ENCODE data around the gene PIN1. TPM values are rescaled to one million over a fixed set of nuclear protein-coding genes. Genes with fewer than 3 reads are reported as not detected.
"Not testable (repeated sequence)": the region's sequence is repeated elsewhere in the genome, so short reads cannot be mapped to it uniquely, and the experiment has no call there.

PIN1 gene
- total and polyA plus RNA-seq, 2 experiments from 2014 or later, result 102 to 124 TPM

- peak overlapping the region; percentile 51 for H3K4me3 ChIP-seq
- H3K4me2 ChIP-seq (ENCODE audit: unreplicated experiment), result peak overlapping the region; percentile 31
- H3K9ac ChIP-seq, result no peak overlapping the region
- no peak for TF ChIP-seq EZH2phosphoT487 (IDR thresholded peaks at IDR 0.05; ENCODE audit: insufficient read depth, low read depth)
- TF ChIP-seq EZH2 (IDR thresholded peaks at IDR 0.05; ENCODE audit: insufficient read depth, poor library complexity, severe bottlenecking), result no peak
- H3K27ac ChIP-seq, result peak overlapping the region; percentile 63
- no peak for DNase-seq
- in situ Hi-C loops (cut with MboI), result no loop called here
- H2AFZ ChIP-seq, result peak overlapping the region; percentile 46
- no peaks in the 10 kb centered on the region for H3K36me3 ChIP-seq (ENCODE audit: low read depth)
- H3K27me3 ChIP-seq (replicated peaks; ENCODE audit: insufficient read depth), result no peaks in the 10 kb centered on the region
- H4K20me1 ChIP-seq (ENCODE audit: insufficient read depth), result no peaks in the 10 kb centered on the region
- no peaks in the 10 kb centered on the region for H3F3A ChIP-seq (ENCODE audit: insufficient read depth)
- no peaks in the 10 kb centered on the region for H3K9me2 ChIP-seq (ENCODE audit: insufficient read depth)
- H3K79me2 ChIP-seq (ENCODE audit: insufficient read depth), result peaks cover 42% of the 10 kb centered on the region
- no peaks in the 10 kb centered on the region for H3K9me3 ChIP-seq (ENCODE audit: low read depth)
- peaks cover 11% of the 10 kb centered on the region for H3K4me1 ChIP-seq (ENCODE audit: insufficient read depth)
- WGBS, 2 experiments (ENCODE audit: low coverage in 1 of 2, low lambda C conversion rate in 2 of 2, missing lambda C conversion rate in 2 of 2), result 1 to 3% methylated on average over 11 to 21 of the region's 21 CpGs
Observed at GRCh38 chr19:9819596-9819909, 15.6 kb upstream of the PIN1 start.

- Histone ChIP-seq H3K4me1 (ENCODE audit: insufficient read depth) (peaks cover 11% of the 10 kb centered on the region), H3K27ac (peak overlapping the region; percentile 63), H3K4me2 (ENCODE audit: unreplicated experiment) (peak overlapping the region; percentile 31), H2AFZ (peak overlapping the region; percentile 46), H3K4me3 (peak overlapping the region; percentile 51), H3K79me2 (ENCODE audit: insufficient read depth) (peaks cover 42% of the 10 kb centered on the region)
- H3F3A ChIP-seq (ENCODE audit: insufficient read depth); H3K36me3 ChIP-seq (ENCODE audit: low read depth); in situ Hi-C loops (cut with MboI); H3K9ac ChIP-seq; DNase-seq; H3K9me2 ChIP-seq (ENCODE audit: insufficient read depth); H4K20me1 ChIP-seq (ENCODE audit: insufficient read depth); H3K9me3 ChIP-seq (ENCODE audit: low read depth); H3K27me3 ChIP-seq (replicated peaks; ENCODE audit: insufficient read depth): not testable (repeated sequence)
- WGBS, 2 experiments (ENCODE audit: low coverage in 1 of 2, low lambda C conversion rate in 2 of 2, missing lambda C conversion rate in 2 of 2), result 87 to 93% methylated on average over 8 of the region's 8 CpGs
Observed at GRCh38 chr19:9820034-9820433, 15.1 kb upstream of the PIN1 start.

- no peak overlapping the region for H2AFZ ChIP-seq
- no peak overlapping the region for H3K4me2 ChIP-seq (ENCODE audit: unreplicated experiment)
- no peaks in the 10 kb centered on the region for H4K20me1 ChIP-seq (ENCODE audit: insufficient read depth)
- no peak for TF ChIP-seq EZH2phosphoT487 (IDR thresholded peaks at IDR 0.05; ENCODE audit: insufficient read depth, low read depth)
- no peak for TF ChIP-seq EZH2 (IDR thresholded peaks at IDR 0.05; ENCODE audit: insufficient read depth, poor library complexity, severe bottlenecking)
- no peak overlapping the region for H3K27ac ChIP-seq
- no peaks in the 10 kb centered on the region for H3K9me2 ChIP-seq (ENCODE audit: insufficient read depth)
- peaks cover 2% of the 10 kb centered on the region; the same call in 1 of the 2 replicates for H3K4me1 ChIP-seq (ENCODE audit: insufficient read depth)
- H3F3A ChIP-seq (ENCODE audit: insufficient read depth), result no peaks in the 10 kb centered on the region
- no peaks in the 10 kb centered on the region for H3K9me3 ChIP-seq (ENCODE audit: low read depth)
- no peak for DNase-seq
- no peaks in the 10 kb centered on the region for H3K36me3 ChIP-seq (ENCODE audit: low read depth)
- no peaks in the 10 kb centered on the region for H3K27me3 ChIP-seq (replicated peaks; ENCODE audit: insufficient read depth)
- 76 to 79% methylated on average over 5 of the region's 5 CpGs for WGBS, 2 experiments (ENCODE audit: low coverage in 1 of 2, low lambda C conversion rate in 2 of 2, missing lambda C conversion rate in 2 of 2)
- H3K4me3 ChIP-seq, result no peak overlapping the region
- H3K9ac ChIP-seq, result no peak overlapping the region
- in situ Hi-C loops (cut with MboI), result no loop called here
- H3K79me2 ChIP-seq (ENCODE audit: insufficient read depth), result peaks cover 43% of the 10 kb centered on the region
Observed at GRCh38 chr19:9823816-9824215, 11.3 kb upstream of the PIN1 start.

- peak within 1 kb of the TSS; percentile 91 for H2AFZ ChIP-seq
- 1% methylated on average over 47 to 62 of the region's 62 CpGs for WGBS, 2 experiments (ENCODE audit: low coverage in 1 of 2, low lambda C conversion rate in 2 of 2, missing lambda C conversion rate in 2 of 2)
- peaks cover 4% of the 10 kb centered on the region; the same call in 1 of the 2 replicates for H3K4me1 ChIP-seq (ENCODE audit: insufficient read depth)
- H3K79me2 ChIP-seq (ENCODE audit: insufficient read depth), result peaks cover 81% of the 10 kb centered on the region
- H3F3A ChIP-seq (ENCODE audit: insufficient read depth), result no peaks in the 10 kb centered on the region
- in situ Hi-C loops (cut with MboI), result no loop called here
- H3K36me3 ChIP-seq (ENCODE audit: low read depth), result 0 out of 2 replicates have a peak, but pooled peaks cover 6% of the 10 kb centered on the region
- H3K27ac ChIP-seq, result peak within 1 kb of the TSS; percentile 30
- H3K27me3 ChIP-seq (replicated peaks; ENCODE audit: insufficient read depth), result no peaks in the 10 kb centered on the region
- H3K9ac ChIP-seq, result peak within 1 kb of the TSS; percentile 89
- no peak for TF ChIP-seq EZH2phosphoT487 (IDR thresholded peaks at IDR 0.05; ENCODE audit: insufficient read depth, low read depth)
- no peaks in the 10 kb centered on the region for H3K9me3 ChIP-seq (ENCODE audit: low read depth)
- peak; percentile 93 for DNase-seq
- H3K9me2 ChIP-seq (ENCODE audit: insufficient read depth), result no peaks in the 10 kb centered on the region
- H3K4me2 ChIP-seq (ENCODE audit: unreplicated experiment), result peak within 1 kb of the TSS; percentile 93
- no peaks in the 10 kb centered on the region for H4K20me1 ChIP-seq (ENCODE audit: insufficient read depth)
- H3K4me3 ChIP-seq, result peak within 1 kb of the TSS; percentile 98
Observed at GRCh38 chr19:9827289-9828238, 7.6 kb upstream of the PIN1 start, which contains the start of gene UBL5. TSS of gene UBL5 (plus strand) at chr19:9827918. CDS start at chr19:9828338, 420 bp downstream.
